ENCODE data around the gene AMOTL1. TPM values are rescaled to one million over a fixed set of nuclear protein-coding genes. Genes with fewer than 3 reads are reported as not detected.

The AMOTL1 gene
- total RNA-seq, 1 donor from 2014 or later: 64.8 TPM

GRCh38 chr11:94831529-94831928 is 63.4 kb downstream of the AMOTL1 start:
- TF ChIP-seq, protein P1, sequence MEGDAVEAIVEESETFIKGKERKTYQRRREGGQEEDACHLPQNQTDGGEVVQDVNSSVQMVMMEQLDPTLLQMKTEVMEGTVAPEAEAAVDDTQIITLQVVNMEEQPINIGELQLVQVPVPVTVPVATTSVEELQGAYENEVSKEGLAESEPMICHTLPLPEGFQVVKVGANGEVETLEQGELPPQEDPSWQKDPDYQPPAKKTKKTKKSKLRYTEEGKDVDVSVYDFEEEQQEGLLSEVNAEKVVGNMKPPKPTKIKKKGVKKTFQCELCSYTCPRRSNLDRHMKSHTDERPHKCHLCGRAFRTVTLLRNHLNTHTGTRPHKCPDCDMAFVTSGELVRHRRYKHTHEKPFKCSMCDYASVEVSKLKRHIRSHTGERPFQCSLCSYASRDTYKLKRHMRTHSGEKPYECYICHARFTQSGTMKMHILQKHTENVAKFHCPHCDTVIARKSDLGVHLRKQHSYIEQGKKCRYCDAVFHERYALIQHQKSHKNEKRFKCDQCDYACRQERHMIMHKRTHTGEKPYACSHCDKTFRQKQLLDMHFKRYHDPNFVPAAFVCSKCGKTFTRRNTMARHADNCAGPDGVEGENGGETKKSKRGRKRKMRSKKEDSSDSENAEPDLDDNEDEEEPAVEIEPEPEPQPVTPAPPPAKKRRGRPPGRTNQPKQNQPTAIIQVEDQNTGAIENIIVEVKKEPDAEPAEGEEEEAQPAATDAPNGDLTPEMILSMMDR (conservative IDR thresholded peaks at IDR 0.05): no peak
- no peak overlapping the region for H3K4me3 Mint-ChIP-seq
- H3K9me3 Mint-ChIP-seq: peaks cover under 1% of the 10 kb centered on the region
- H3K27ac Mint-ChIP-seq: peak overlapping the region; percentile 14
- no peaks in the 10 kb centered on the region for H3K27me3 Mint-ChIP-seq
- H3K4me1 Mint-ChIP-seq (ENCODE audit: unreplicated experiment): peaks cover 9% of the 10 kb centered on the region
- DNase-seq (ENCODE audit: extremely low spot score, unreplicated experiment): no peak
- H3K36me3 Mint-ChIP-seq: peaks cover 54% of the 10 kb centered on the region

- TF ChIP-seq, protein P1 (conservative IDR thresholded peaks at IDR 0.05): no peak
- DNase-seq (ENCODE audit: extremely low spot score, unreplicated experiment): no peak
- Mint-ChIP-seq H3K27ac (peak overlapping the region; percentile 92), H3K4me3 (peak overlapping the region; percentile 38), H3K9me3 (no peaks in the 10 kb centered on the region), H3K27me3 (no peaks in the 10 kb centered on the region), H3K36me3 (peaks cover 45% of the 10 kb centered on the region), H3K4me1 (ENCODE audit: unreplicated experiment) (peaks cover 9% of the 10 kb centered on the region)
Measured at GRCh38 chr11:94832604-94833235, 64.6 kb downstream of the AMOTL1 start.

GRCh38 chr11:94834911-94835593 is 66.9 kb downstream of the AMOTL1 start:
- Mint-ChIP-seq H3K27ac (no peak overlapping the region), H3K4me1 (ENCODE audit: unreplicated experiment) (peaks cover 9% of the 10 kb centered on the region), H3K27me3 (no peaks in the 10 kb centered on the region), H3K36me3 (peaks cover 38% of the 10 kb centered on the region), H3K9me3 (no peaks in the 10 kb centered on the region), H3K4me3 (no peak overlapping the region)
- no peak for DNase-seq (ENCODE audit: extremely low spot score, unreplicated experiment)
- TF ChIP-seq, protein P1 (conservative IDR thresholded peaks at IDR 0.05): no peak

DNA sequence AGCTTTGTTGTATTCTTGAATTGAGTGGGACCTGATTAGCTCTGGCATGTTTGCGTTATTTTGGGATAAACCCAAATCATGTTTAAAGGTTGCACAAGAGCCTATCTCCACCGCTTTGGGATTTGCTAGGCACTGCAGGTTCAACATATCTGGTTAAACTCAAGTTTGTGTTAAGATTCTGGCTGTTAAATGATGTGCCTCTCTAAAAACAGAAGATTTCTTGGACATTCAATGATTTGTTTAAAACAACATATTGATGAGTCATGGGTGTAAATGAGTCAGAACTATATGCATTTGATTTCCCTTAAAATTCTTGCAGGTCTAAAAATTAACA is 67.4 kb downstream of the AMOTL1 start:
- Mint-ChIP-seq H3K36me3 (peaks cover 34% of the 10 kb centered on the region), H3K4me1 (ENCODE audit: unreplicated experiment) (peaks cover 9% of the 10 kb centered on the region)

DNA sequence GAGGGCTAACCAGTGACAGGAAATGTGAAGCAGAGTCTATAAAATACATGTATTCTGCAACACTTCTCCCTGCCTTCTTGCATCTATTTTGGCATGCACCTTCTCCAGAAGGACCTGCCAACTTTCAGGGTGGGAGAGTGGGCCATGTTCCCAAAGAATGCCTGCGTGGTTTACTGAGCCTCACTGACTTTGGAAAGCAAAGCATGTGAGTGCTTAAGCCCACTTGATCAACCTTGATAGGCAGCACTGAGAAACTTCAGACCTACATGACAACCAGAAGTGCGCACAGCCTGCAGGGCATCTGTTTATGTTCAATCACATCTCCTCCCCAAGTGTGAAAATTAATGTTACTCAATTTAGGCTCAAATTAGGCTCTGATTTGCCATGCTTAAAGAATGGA is 69.2 kb downstream of the AMOTL1 start:
- Mint-ChIP-seq H3K27ac (no peak overlapping the region), H3K4me3 (no peak overlapping the region), H3K9me3 (no peaks in the 10 kb centered on the region), H3K36me3 (peaks cover 32% of the 10 kb centered on the region), H3K4me1 (ENCODE audit: unreplicated experiment) (peaks cover 9% of the 10 kb centered on the region), H3K27me3 (no peaks in the 10 kb centered on the region)
- no peak for DNase-seq (ENCODE audit: extremely low spot score, unreplicated experiment)
- TF ChIP-seq, protein P1 (conservative IDR thresholded peaks at IDR 0.05): no peak

More for the DNA sequence above, 67.4 kb downstream of the AMOTL1 start:
- no peak for DNase-seq (ENCODE audit: extremely low spot score, unreplicated experiment)
- H3K9me3 Mint-ChIP-seq: no peaks in the 10 kb centered on the region
- TF ChIP-seq, protein P1 (conservative IDR thresholded peaks at IDR 0.05): no peak
- H3K27ac Mint-ChIP-seq: no peak overlapping the region
- H3K4me3 Mint-ChIP-seq: no peak overlapping the region
- no peaks in the 10 kb centered on the region for H3K27me3 Mint-ChIP-seq

Measured in type B pancreatic cell (in vitro differentiated cells).